CD14-positive monocyte (primary cell): ENCODE results near the gene FBXO36. TPM values are rescaled to one million over a fixed set of nuclear protein-coding genes. Genes with fewer than 3 reads are reported as not detected.
A peak's percentile ranks its signal among the peaks of the same experiment; 100 is the strongest.

ENCODE experiments used
- DNase-seq, 3 donors: peaks; one replicate each; pipeline ENCODE4 v3.0.0-alpha.2; 2011 to 2022
- H2AFZ ChIP-seq: 2 replicates; pipeline ENCODE4 v1.6.0; 2012; ENCODE audit warnings: mild to moderate bottlenecking, low read depth, low read length, inconsistent platforms; ENCODE audit not compliant: insufficient read depth, poor library complexity, severe bottlenecking
- H3K27ac ChIP-seq, 2 donors: 1 replicate in 1 of 2; 2 replicates in 1 of 2; pipeline ENCODE4 v1.5.1; 2012 to 2013; ENCODE audit warnings: low read length in 2 of 2, control low read depth in 1 of 2, inconsistent platforms in 1 of 2, low read depth in 1 of 2, mild to moderate bottlenecking in 1 of 2
- H3K27me3 ChIP-seq, 2 donors: one replicate each; pipeline versions ENCODE4 v1.6.0 to v1.6.1; 2011 to 2013; ENCODE audit warnings: low read length in 2 of 2; ENCODE audit not compliant: control insufficient read depth in 2 of 2, insufficient read depth in 2 of 2
- H3K36me3 ChIP-seq, 2 donors: replicated peaks in 1 of 2; 1 replicate in 1 of 2; 2 replicates in 1 of 2; pipeline versions ENCODE4 v1.5.1 to v1.6.1; 2012 to 2013; ENCODE audit warnings: low read length in 2 of 2, control low read depth in 1 of 2, inconsistent platforms in 1 of 2, mild to moderate bottlenecking in 1 of 2; ENCODE audit not compliant: insufficient read depth in 2 of 2, control insufficient read depth in 1 of 2
- H3K4me1 ChIP-seq, 2 donors: 1 replicate in 1 of 2; 2 replicates in 1 of 2; pipeline versions ENCODE4 v1.5.1 to v1.6.1; 2012 to 2013; ENCODE audit warnings: low read length in 2 of 2, control low read depth in 1 of 2, inconsistent platforms in 1 of 2, mild to moderate bottlenecking in 1 of 2, moderate library complexity in 1 of 2; ENCODE audit not compliant: insufficient read depth in 2 of 2, control insufficient read depth in 1 of 2
- H3K4me2 ChIP-seq: replicated peaks from 2 replicates; pipeline ENCODE3; 2012; ENCODE audit warnings: low read length, moderate library complexity, mild to moderate bottlenecking; ENCODE audit not compliant: poor library complexity, severe bottlenecking; ENCODE audit errors: extremely low read depth
- H3K4me3 ChIP-seq, 3 experiments: fragments of 200-600 bp in 1 of 3; sonication (generic) in 1 of 3; replicated peaks in 1 of 3; 1 replicate in 2 of 3; 2 replicates in 1 of 3; pipeline ENCODE4 v1.5.1; 2011 to 2013; ENCODE audit warnings: low read length in 3 of 3, mild to moderate bottlenecking in 3 of 3, control low read depth in 2 of 3, low read depth in 2 of 3, inconsistent platforms in 1 of 3, moderate library complexity in 1 of 3
- H3K79me2 ChIP-seq: 2 replicates; pipeline ENCODE4 v1.6.0; 2012; ENCODE audit warnings: mild to moderate bottlenecking, control low read depth, inconsistent platforms, low read length, moderate library complexity; ENCODE audit not compliant: insufficient read depth
- H3K9ac ChIP-seq: 2 replicates; pipeline ENCODE4 v1.6.0; 2017; ENCODE audit warnings: low read length, mild to moderate bottlenecking; ENCODE audit not compliant: insufficient read depth, poor library complexity, severe bottlenecking
- H3K9me3 ChIP-seq, 2 donors: replicated peaks in 1 of 2; 1 replicate in 1 of 2; 2 replicates in 1 of 2; pipeline versions ENCODE4 v1.5.1 to v1.6.1; 2012 to 2013; ENCODE audit warnings: low read length in 2 of 2, control low read depth in 1 of 2; ENCODE audit not compliant: control insufficient read depth in 1 of 2, insufficient read depth in 1 of 2
- H4K20me1 ChIP-seq: 2 replicates; pipeline ENCODE4 v1.6.0; 2012; ENCODE audit warnings: mild to moderate bottlenecking, low read length, control low read depth, moderate library complexity; ENCODE audit not compliant: insufficient read depth
- H3K27ac Mint-ChIP-seq, 7 donors: one replicate each; pipeline ENCODE4 v1.8.0; 2020; ENCODE audit warnings: mild to moderate bottlenecking in 7 of 7, mixed read lengths in 7 of 7, moderate library complexity in 6 of 7, inconsistent platforms in 2 of 7
- H3K27me3 Mint-ChIP-seq, 3 donors: one replicate each; pipeline ENCODE4 v1.8.0; 2021 to 2022; ENCODE audit warnings: low read depth in 3 of 3, mild to moderate bottlenecking in 3 of 3, mixed read lengths in 3 of 3, moderate library complexity in 3 of 3, inconsistent platforms in 1 of 3
- H3K36me3 Mint-ChIP-seq, 2 donors: one replicate each; pipeline ENCODE4 v1.8.0; 2020; ENCODE audit warnings: mixed read lengths in 2 of 2, inconsistent platforms in 1 of 2, mild to moderate bottlenecking in 1 of 2
- H3K4me1 Mint-ChIP-seq: one replicate; pipeline ENCODE4 v1.8.0; 2020; ENCODE audit warnings: mild to moderate bottlenecking, mixed read lengths
- H3K4me3 Mint-ChIP-seq, 2 donors: one replicate each; pipeline ENCODE4 v1.8.0; 2020; ENCODE audit warnings: mild to moderate bottlenecking in 2 of 2, mixed read lengths in 2 of 2, moderate library complexity in 1 of 2
- H3K9me3 Mint-ChIP-seq, 7 donors: one replicate each; pipeline ENCODE4 v1.8.0; 2020 to 2022; ENCODE audit warnings: mixed read lengths in 7 of 7, mild to moderate bottlenecking in 6 of 7, moderate library complexity in 6 of 7, inconsistent platforms in 2 of 7
- CTCF ChIP-seq: fragments of 200-600 bp; IDR thresholded peaks from one replicate; pipeline ENCODE4 v1.8.0; 2022; ENCODE audit warnings: antibody characterized with exemption, mild to moderate bottlenecking
- WGBS: methylation state at CpG from one replicate; pipeline ENCODE4 v1.1.5; 2013; ENCODE audit warnings: missing lambda C conversion rate; ENCODE audit not compliant: insufficient coverage; 5-methylcytosine and 5-hydroxymethylcytosine counted together
- intact Hi-C, 2 donors: fragments of 100-400 bp; cut with micrococcal nuclease; formaldehyde crosslinking; loops; one replicate each; pipeline versions ENCODE4 v1.15.0 to v1.15.1; 2023
- polyA plus RNA-seq, 3 donors: library from polyadenylated mRNA; depleted of rRNA in 1 of 3; unstranded in 2 of 3; stranded (reverse) in 1 of 3; fragments of 300-500 nt in 2 of 3; fragments of >200 nt in 1 of 3; fragmentation: Illumina TruSeq in 2 of 3; gene quantifications; 1 replicate in 2 of 3; 2 replicates in 1 of 3; pipeline ENCODE4 v1.2.3, GENCODE V29; 2012 to 2021

The FBXO36 gene
- polyA plus RNA-seq, 3 donors: 0.52 to 0.90 (median 0.72) TPM

- H3K4me1 ChIP-seq: peaks cover 20 to 28% of the 10 kb centered on the region in 2 donors
- H3K27me3 ChIP-seq: no peaks in the 10 kb centered on the region
- H3K36me3 Mint-ChIP-seq: peaks cover 10 to 27% of the 10 kb centered on the region in 2 donors
- peak overlapping the region; percentile 32 for H3K4me2 ChIP-seq
- no peaks in the 10 kb centered on the region for H3K9me3 Mint-ChIP-seq
- H3K4me3 Mint-ChIP-seq: peak overlapping the region in 1 of 2 donors; percentile 39
- peaks cover 7 to 23% of the 10 kb centered on the region in 2 donors for H3K36me3 ChIP-seq
- H3K9ac ChIP-seq: no peak overlapping the region
- no peak for TF ChIP-seq CTCF
- WGBS: no CpG with 5 or more reads among the region's 2 CpGs
- H4K20me1 ChIP-seq: peaks cover 100% of the 10 kb centered on the region
- H3K27ac ChIP-seq: peak overlapping the region; percentile 52 to 75
- H3K9me3 ChIP-seq: no peaks in the 10 kb centered on the region
- no peaks in the 10 kb centered on the region for H3K27me3 Mint-ChIP-seq
- H3K4me3 ChIP-seq: peak overlapping the region in 1 of 3 experiments; percentile 39
- intact Hi-C loops: no loop called here
- peak overlapping the region in 5 of 7 donors; percentile 24 to 85 (median 53) for H3K27ac Mint-ChIP-seq
- H2AFZ ChIP-seq: no peak overlapping the region
- peaks cover 100% of the 10 kb centered on the region for H3K79me2 ChIP-seq
- peak; percentile 18 to 54 (median 32) for DNase-seq
- H3K4me1 Mint-ChIP-seq: peaks cover 57% of the 10 kb centered on the region
Measured at GRCh38 chr2:229914171-229914570, 8.1 kb upstream of the FBXO36 start.

DNA sequence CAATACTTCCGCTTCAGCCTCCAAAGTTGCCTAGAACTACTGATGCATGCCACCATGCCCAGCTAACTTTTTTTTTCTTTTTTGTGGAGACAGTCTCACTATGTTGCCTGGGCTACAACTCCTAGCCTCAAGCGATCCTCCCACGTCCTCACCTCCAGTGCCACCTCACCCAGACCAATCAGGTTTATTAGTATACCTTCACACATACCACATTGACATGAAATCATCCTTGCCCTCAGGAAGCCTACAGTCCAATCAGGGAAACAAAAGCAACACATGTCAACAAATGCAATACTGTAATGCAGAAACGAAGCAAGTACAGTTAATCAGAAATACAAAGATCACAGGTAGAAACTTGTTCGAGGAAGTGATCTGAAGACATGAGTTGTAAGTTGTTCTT is 4.5 kb upstream of the FBXO36 start:
- H3K27me3 ChIP-seq: no peaks in the 10 kb centered on the region
- Mint-ChIP-seq H3K36me3 (peaks cover 10 to 22% of the 10 kb centered on the region in 2 donors), H3K4me1 (peaks cover 55% of the 10 kb centered on the region), H3K27ac (peak overlapping the region in 3 of 7 donors; percentile 6 to 67 (median 9)), H3K27me3 (no peaks in the 10 kb centered on the region), H3K4me3 (no peak overlapping the region), H3K9me3 (no peaks in the 10 kb centered on the region)
- no peak overlapping the region for H3K9ac ChIP-seq
- peaks cover 83% of the 10 kb centered on the region for H4K20me1 ChIP-seq
- H3K79me2 ChIP-seq: peaks cover 88% of the 10 kb centered on the region
- WGBS: 100% methylated on average over 3 of the region's 5 CpGs
- no peak for TF ChIP-seq CTCF
- H3K4me1 ChIP-seq: peaks cover 32 to 46% of the 10 kb centered on the region in 2 donors
- H2AFZ ChIP-seq: no peak overlapping the region
- no peak for DNase-seq
- peak overlapping the region in 1 of 2 donors; percentile 30 for H3K27ac ChIP-seq
- no peaks in the 10 kb centered on the region for H3K9me3 ChIP-seq
- no peak overlapping the region for H3K4me3 ChIP-seq
- H3K4me2 ChIP-seq: no peak overlapping the region
- H3K36me3 ChIP-seq: peaks cover 7 to 18% of the 10 kb centered on the region in 2 donors
- intact Hi-C loops: no loop called here
